Measurements from ENCODE around the gene TNFSF13. TPM values are rescaled to one million over a fixed set of nuclear protein-coding genes. Genes with fewer than 3 reads are reported as not detected.

Gene TNFSF13
- total and polyA plus RNA-seq, 8 donors = 13.5 to 87.4 (median 20.8) TPM

- Histone ChIP-seq H3K4me1 (peaks cover 6 to 61% of the 10 kb centered on the region in 2 donors), H3K36me3 (peaks cover 0 to 7% of the 10 kb centered on the region in 2 donors), H3K27me3 (no peaks in the 10 kb centered on the region), H3K9me3 (no peaks in the 10 kb centered on the region), H3K27ac (peak overlapping the region in 1 of 2 donors; percentile 82), H3K4me3 (no peak overlapping the region)
- intact Hi-C loops (cut with DNase I) = no loop called here
- DNase-seq (no peak), ATAC-seq (no peak)
- TF ChIP-seq, protein P1, sequence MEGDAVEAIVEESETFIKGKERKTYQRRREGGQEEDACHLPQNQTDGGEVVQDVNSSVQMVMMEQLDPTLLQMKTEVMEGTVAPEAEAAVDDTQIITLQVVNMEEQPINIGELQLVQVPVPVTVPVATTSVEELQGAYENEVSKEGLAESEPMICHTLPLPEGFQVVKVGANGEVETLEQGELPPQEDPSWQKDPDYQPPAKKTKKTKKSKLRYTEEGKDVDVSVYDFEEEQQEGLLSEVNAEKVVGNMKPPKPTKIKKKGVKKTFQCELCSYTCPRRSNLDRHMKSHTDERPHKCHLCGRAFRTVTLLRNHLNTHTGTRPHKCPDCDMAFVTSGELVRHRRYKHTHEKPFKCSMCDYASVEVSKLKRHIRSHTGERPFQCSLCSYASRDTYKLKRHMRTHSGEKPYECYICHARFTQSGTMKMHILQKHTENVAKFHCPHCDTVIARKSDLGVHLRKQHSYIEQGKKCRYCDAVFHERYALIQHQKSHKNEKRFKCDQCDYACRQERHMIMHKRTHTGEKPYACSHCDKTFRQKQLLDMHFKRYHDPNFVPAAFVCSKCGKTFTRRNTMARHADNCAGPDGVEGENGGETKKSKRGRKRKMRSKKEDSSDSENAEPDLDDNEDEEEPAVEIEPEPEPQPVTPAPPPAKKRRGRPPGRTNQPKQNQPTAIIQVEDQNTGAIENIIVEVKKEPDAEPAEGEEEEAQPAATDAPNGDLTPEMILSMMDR (IDR thresholded peaks at IDR 0.05) = no peak
These were observed 7.2 kb upstream of the TNFSF13 start for GRCh38 chr17:7551396-7551795.

DNA sequence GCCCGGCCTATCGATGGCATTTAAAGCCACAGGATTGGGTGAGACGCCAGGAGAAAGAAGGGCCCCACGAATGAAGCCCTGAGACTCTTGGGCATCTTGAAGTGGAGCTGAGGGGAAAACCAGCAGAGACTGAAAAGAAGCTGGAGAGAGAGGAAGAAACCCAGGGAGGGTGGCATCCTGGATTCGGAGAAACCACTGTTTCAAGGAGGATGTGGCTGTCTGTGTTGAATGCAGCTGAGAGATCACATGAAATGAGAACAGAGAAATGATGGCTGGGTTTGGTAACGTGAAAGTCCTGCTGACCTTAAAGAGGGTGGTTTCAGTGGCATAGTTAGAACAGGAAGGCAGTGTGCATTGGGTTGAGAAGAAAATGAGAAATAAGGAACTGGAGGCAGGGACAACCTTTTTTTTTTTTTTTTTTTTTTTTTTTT lies 5.9 kb upstream of the TNFSF13 start:
- peak overlapping the region; percentile 48 to 82 for H3K27ac ChIP-seq
- H3K4me1 ChIP-seq = peaks cover 14 to 70% of the 10 kb centered on the region in 2 donors
- H3K27me3 ChIP-seq = no peaks in the 10 kb centered on the region
- peak; percentile 23 for ATAC-seq
- TF ChIP-seq, protein P1 (IDR thresholded peaks at IDR 0.05) = no peak
- no peaks in the 10 kb centered on the region for H3K9me3 ChIP-seq
- no peak overlapping the region for H3K4me3 ChIP-seq
- H3K36me3 ChIP-seq = peaks cover 0 to 7% of the 10 kb centered on the region in 2 donors
- DNase-seq = peak in 1 of 4 donors; percentile 47
- intact Hi-C loops (cut with DNase I) = no loop called here

DNA sequence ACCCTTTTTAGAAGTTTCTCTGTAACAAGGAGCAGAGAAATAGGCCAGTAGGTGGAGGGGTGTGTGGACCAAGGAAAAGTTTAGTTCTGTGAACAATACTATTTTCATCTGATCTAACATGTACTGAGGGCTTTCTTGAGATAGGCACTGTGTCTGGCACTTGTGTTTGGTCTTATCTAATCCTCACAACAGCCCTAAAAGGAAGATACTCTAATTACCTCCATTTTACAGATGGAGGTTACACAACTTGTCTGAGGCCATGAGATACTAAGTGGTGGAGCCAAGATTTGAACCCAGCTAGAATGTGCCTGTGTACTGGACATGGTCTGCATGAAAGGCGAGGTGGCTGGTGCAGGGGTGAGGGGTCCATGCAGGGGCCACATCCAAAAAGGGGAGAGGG lies 5.2 kb upstream of the TNFSF13 start:
- H3K36me3 ChIP-seq = peaks cover 0 to 7% of the 10 kb centered on the region in 2 donors
- peak overlapping the region; percentile 44 to 82 for H3K27ac ChIP-seq
- intact Hi-C loops (cut with DNase I) = no loop called here
- H3K27me3 ChIP-seq = no peaks in the 10 kb centered on the region
- H3K4me1 ChIP-seq = peaks cover 21 to 73% of the 10 kb centered on the region in 2 donors
- TF ChIP-seq, protein P1 (IDR thresholded peaks at IDR 0.05) = no peak
- no peak for ATAC-seq
- DNase-seq = no peak
- no peak overlapping the region for H3K4me3 ChIP-seq
- H3K9me3 ChIP-seq = no peaks in the 10 kb centered on the region

- Histone ChIP-seq H3K27me3 (no peaks in the 10 kb centered on the region), H3K4me1 (peaks cover 28 to 76% of the 10 kb centered on the region in 2 donors), H3K36me3 (peaks cover 0 to 9% of the 10 kb centered on the region in 2 donors), H3K27ac (no peak overlapping the region), H3K4me3 (no peak overlapping the region), H3K9me3 (no peaks in the 10 kb centered on the region)
- intact Hi-C loops (cut with DNase I) = no loop called here
- TF ChIP-seq, protein P1 (IDR thresholded peaks at IDR 0.05) = no peak
- ATAC-seq (no peak), DNase-seq (no peak)
These were observed 3.1 kb upstream of the TNFSF13 start for GRCh38 chr17:7555320-7555948.

DNA sequence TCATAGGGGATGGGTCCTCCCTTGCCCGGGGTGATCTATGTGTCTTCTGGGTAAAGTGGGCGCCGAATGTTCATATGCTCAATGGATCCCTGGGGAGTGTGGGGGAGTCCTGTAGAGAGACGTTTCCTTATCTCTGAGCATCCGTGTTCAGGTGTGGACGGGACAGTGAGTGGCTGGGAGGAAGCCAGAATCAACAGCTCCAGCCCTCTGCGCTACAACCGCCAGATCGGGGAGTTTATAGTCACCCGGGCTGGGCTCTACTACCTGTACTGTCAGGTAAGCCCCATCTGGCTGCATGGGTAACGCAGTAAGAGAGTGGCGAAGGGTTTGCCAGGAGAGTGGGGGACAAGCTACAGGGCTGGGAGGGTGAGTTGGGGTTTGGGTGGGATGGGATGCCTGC lies 1.9 kb upstream of the TNFSF13 start:
- Histone ChIP-seq H3K4me3 (no peak overlapping the region), H3K27me3 (no peaks in the 10 kb centered on the region), H3K9me3 (no peaks in the 10 kb centered on the region), H3K27ac (no peak overlapping the region), H3K36me3 (peaks cover 0 to 9% of the 10 kb centered on the region in 2 donors), H3K4me1 (peaks cover 32 to 74% of the 10 kb centered on the region in 2 donors)
- intact Hi-C loops (cut with DNase I) = no loop called here
- ATAC-seq (no peak), DNase-seq (no peak)
- TF ChIP-seq, protein P1 (IDR thresholded peaks at IDR 0.05) = no peak
